Astrocyte of the hippocampus (primary cell): ENCODE measurements around the gene HES5.

Source experiments
- DNase-seq: peaks from one replicate; pipeline ENCODE4 v3.0.0; 2011; ENCODE audit warnings: low read depth, low spot score

Gene HES5

GRCh38 chr1:2514863-2515762 is 14.9 kb downstream of the HES5 start:
- DNase-seq = no peak

- DNase-seq = no peak
Observed at GRCh38 chr1:2513939-2514652, 16.0 kb downstream of the HES5 start.

- no peak for DNase-seq
Observed at GRCh38 chr1:2512862-2513421, 17.1 kb downstream of the HES5 start.

GRCh38 chr1:2510366-2511155 is 19.5 kb downstream of the HES5 start:
- DNase-seq = no peak

- no peak for DNase-seq
Observed at GRCh38 chr1:2509589-2509988, 20.5 kb downstream of the HES5 start.

GRCh38 chr1:2508751-2509150 is 21.3 kb downstream of the HES5 start:
- no peak for DNase-seq

GRCh38 chr1:2508180-2508579 is 21.9 kb downstream of the HES5 start:
- DNase-seq = no peak

- DNase-seq = no peak
Observed at GRCh38 chr1:2507744-2508155, 22.3 kb downstream of the HES5 start.

GRCh38 chr1:2506901-2507565 is 23.0 kb downstream of the HES5 start:
- no peak for DNase-seq

GRCh38 chr1:2506007-2506860 is 23.8 kb downstream of the HES5 start:
- DNase-seq = no peak

- no peak for DNase-seq
Observed at GRCh38 chr1:2505461-2505994, 24.5 kb downstream of the HES5 start.

GRCh38 chr1:2504949-2505272 is 25.2 kb downstream of the HES5 start:
- DNase-seq = peak; percentile 23

GRCh38 chr1:2504225-2504948 is 25.7 kb downstream of the HES5 start:
- no peak for DNase-seq

GRCh38 chr1:2503554-2504224 is 26.4 kb downstream of the HES5 start:
- no peak for DNase-seq

- no peak for DNase-seq
Observed at GRCh38 chr1:2502661-2503553, 27.2 kb downstream of the HES5 start.

GRCh38 chr1:2502210-2502609 is 27.9 kb downstream of the HES5 start:
- DNase-seq = no peak

- DNase-seq = no peak
Observed at GRCh38 chr1:2501820-2502119, 28.3 kb downstream of the HES5 start.
